ENCODE data around the gene PLAU.
"Not testable (repeated sequence)": the region's sequence is repeated elsewhere in the genome, so short reads cannot be mapped to it uniquely, and the experiment has no call there.

The PLAU gene

DNA sequence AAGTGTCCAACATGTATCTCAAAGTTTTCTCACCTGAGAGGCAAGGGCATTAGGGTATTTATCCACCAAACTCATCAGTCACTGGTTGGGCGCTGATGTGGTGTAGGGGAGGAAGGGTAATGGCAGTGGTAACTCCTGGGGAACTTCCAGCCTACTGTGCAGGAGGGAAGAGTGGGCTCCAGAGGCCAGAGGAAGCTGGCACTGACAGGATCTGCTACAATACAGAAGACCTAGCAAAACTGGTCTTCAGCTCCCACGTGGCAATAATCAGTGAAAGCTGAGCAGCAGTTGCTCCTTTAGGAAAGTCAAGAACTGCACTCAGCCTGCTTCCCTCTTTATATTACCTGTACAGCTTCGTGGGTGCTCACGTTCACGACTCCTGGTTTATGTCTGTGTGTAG, 19.4 kb upstream of the PLAU start:
- H3K4me1 ChIP-seq (ENCODE audit: control insufficient read depth, insufficient read depth, low read length), result peaks cover 24% of the 10 kb centered on the region
- H3K27me3 ChIP-seq (ENCODE audit: control insufficient read depth, insufficient read depth, low read length), result no peaks in the 10 kb centered on the region
- H3K36me3 ChIP-seq (ENCODE audit: control insufficient read depth, insufficient read depth, low read length), result no peaks in the 10 kb centered on the region
- H3K4me3 ChIP-seq (ENCODE audit: low read length), result no peak overlapping the region
- no peaks in the 10 kb centered on the region for H3K9me3 ChIP-seq (ENCODE audit: control insufficient read depth, low read length)
- H3K9ac ChIP-seq (ENCODE audit: low read length), result no peak overlapping the region

DNA sequence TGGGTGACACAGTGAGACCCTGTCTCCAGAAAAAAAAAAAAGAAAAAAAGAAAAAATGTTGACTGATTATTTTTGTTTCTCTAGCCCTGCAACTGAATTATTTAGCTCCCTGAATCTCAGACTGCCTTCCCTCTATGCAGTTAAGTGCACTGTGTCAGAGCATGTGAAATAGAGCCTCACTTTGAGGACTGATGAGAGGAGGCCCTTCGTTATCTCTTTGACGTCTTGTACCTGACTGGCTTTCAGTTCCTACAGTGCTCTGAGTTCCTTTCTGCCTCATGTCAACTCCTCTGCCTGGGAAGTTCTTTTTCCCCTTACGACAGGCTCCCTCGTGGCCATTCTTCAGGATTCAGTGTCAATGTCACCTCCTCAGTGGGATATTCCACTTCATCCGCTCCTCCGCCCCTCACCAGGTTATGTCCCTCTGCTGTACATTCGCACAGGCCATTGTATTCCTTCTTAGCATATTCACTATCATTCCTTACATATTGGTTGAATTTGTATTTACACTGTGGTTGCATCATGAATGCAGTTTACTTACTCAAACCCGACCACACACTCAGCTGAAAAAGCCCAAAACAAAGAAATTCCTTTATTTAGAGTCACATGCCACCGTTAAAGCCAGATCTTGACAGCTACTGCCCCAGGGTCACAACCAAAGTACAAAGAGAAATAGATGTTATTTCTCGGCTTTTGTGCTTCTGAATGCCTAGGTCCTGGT, 18.5 kb upstream of the PLAU start:
- Histone ChIP-seq H3K4me3 (ENCODE audit: low read length) (no peak overlapping the region), H3K27me3 (ENCODE audit: control insufficient read depth, insufficient read depth, low read length) (no peaks in the 10 kb centered on the region), H3K9ac (ENCODE audit: low read length) (no peak overlapping the region), H3K9me3 (ENCODE audit: control insufficient read depth, low read length) (no peaks in the 10 kb centered on the region), H3K36me3 (ENCODE audit: control insufficient read depth, insufficient read depth, low read length) (no peaks in the 10 kb centered on the region), H3K4me1 (ENCODE audit: control insufficient read depth, insufficient read depth, low read length) (peaks cover 15% of the 10 kb centered on the region)

DNA sequence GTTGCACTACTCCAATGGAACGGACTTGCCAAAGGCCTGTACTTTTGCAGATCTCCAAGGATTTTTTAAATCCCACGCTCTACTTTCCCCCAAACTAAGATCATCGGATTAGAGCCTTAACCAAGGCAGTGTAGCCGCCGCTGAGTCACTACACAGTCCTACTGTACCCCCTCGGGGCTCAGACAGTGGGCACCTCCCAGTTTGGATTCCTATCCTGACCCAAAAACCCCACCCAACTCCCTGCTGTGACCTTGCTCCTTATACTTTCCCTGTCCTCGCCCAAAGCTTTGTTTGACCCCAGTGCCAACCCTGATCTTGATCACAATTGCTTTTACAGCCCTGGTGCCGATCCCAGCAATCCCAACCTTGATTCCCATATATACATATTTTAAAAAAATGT, 17.5 kb upstream of the PLAU start:
- Histone ChIP-seq H3K9ac (ENCODE audit: low read length) (no peak overlapping the region), H3K27me3 (ENCODE audit: control insufficient read depth, insufficient read depth, low read length) (no peaks in the 10 kb centered on the region), H3K36me3 (ENCODE audit: control insufficient read depth, insufficient read depth, low read length) (no peaks in the 10 kb centered on the region), H3K9me3 (ENCODE audit: control insufficient read depth, low read length) (no peaks in the 10 kb centered on the region), H3K4me3 (ENCODE audit: low read length) (no peak overlapping the region), H3K4me1 (ENCODE audit: control insufficient read depth, insufficient read depth, low read length) (peaks cover 6% of the 10 kb centered on the region)

DNA sequence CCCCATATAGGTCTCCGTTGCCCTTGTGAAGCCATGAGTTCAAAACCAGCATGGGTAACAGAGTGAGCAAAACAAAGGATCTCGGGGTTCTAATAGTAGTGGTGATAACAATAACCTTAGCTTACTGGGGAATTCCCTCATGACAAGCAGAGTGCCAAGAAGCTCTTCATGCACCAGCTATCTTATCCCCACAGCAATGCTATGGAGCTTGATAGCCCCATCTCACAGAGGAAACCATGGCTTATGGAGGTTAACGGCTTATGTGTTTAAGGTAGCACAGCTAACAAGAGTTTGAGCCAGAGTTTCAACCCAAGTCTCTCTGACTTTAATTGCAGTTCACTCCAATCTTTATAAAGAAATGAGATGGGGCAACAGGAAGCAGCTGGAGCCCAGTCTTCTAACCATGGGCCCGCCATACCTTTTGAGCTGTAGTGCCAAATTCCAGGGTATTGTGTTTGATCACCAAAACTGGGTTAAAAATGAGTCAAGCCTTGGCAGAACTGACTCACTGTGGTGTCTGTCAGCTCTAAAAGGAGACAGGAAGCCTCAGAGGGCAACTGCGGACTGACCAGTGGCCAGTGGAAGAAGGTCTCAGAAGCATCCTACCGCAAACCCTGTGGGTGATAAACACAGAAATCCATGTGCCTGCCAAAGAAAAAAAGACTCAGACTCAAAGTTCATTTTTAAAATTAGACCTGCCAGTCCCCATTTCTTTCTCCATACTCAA, 16.5 kb upstream of the PLAU start:
- Histone ChIP-seq H3K9ac (ENCODE audit: low read length) (no peak overlapping the region), H3K27me3 (ENCODE audit: control insufficient read depth, insufficient read depth, low read length) (no peaks in the 10 kb centered on the region), H3K4me3 (ENCODE audit: low read length) (no peak overlapping the region), H3K4me1 (ENCODE audit: control insufficient read depth, insufficient read depth, low read length) (peaks cover 5% of the 10 kb centered on the region), H3K9me3 (ENCODE audit: control insufficient read depth, low read length) (no peaks in the 10 kb centered on the region), H3K36me3 (ENCODE audit: control insufficient read depth, insufficient read depth, low read length) (no peaks in the 10 kb centered on the region)

DNA sequence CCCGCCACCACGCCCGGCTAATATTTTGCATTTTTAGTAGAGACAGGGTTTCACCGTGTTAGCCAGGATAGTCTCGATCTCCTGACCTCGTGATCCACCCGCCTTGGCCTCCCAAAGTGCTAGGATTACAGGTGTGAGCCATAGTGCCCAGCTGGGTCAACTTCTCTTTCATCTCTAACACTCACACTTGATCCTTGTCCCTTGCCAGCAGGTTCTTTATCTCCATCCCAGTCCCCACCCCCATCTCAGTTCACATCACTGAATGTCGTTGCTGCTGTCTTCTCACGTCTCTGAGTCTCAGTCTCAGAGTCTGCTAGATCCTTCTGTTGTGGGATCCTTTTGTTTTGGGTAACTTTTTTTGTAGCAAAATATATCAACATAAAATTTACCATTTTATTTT, 15.6 kb upstream of the PLAU start:
- not testable (repeated sequence) for H3K9me3 ChIP-seq (ENCODE audit: control insufficient read depth, low read length); H3K4me1 ChIP-seq (ENCODE audit: control insufficient read depth, insufficient read depth, low read length); H3K9ac ChIP-seq (ENCODE audit: low read length); H3K36me3 ChIP-seq (ENCODE audit: control insufficient read depth, insufficient read depth, low read length); H3K4me3 ChIP-seq (ENCODE audit: low read length); H3K27me3 ChIP-seq (ENCODE audit: control insufficient read depth, insufficient read depth, low read length)

DNA sequence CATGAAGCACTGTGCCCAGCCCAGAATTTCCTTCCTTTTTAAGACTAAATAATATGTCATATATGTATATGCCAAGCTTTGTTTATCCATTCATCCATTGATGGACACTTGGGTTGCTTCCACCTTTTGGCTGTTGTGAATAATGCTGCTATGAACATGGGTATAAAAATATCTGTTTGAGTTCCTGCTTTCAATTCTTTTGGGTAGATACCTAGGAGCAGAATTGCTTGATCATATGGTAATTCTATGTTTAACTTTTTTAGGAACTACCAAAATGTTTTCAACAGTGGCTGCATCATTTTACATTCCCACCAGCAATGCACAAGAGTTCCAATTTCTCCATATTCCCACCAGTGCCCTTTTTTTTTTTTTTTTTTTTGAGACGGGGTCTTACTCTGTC, 13.2 kb upstream of the PLAU start:
- Histone ChIP-seq H3K4me3 (ENCODE audit: low read length) (no peak overlapping the region), H3K9me3 (ENCODE audit: control insufficient read depth, low read length) (no peaks in the 10 kb centered on the region), H3K36me3 (ENCODE audit: control insufficient read depth, insufficient read depth, low read length) (no peaks in the 10 kb centered on the region), H3K27me3 (ENCODE audit: control insufficient read depth, insufficient read depth, low read length) (peaks cover 2% of the 10 kb centered on the region), H3K9ac (ENCODE audit: low read length) (no peak overlapping the region), H3K4me1 (ENCODE audit: control insufficient read depth, insufficient read depth, low read length) (peaks cover 5% of the 10 kb centered on the region)

DNA sequence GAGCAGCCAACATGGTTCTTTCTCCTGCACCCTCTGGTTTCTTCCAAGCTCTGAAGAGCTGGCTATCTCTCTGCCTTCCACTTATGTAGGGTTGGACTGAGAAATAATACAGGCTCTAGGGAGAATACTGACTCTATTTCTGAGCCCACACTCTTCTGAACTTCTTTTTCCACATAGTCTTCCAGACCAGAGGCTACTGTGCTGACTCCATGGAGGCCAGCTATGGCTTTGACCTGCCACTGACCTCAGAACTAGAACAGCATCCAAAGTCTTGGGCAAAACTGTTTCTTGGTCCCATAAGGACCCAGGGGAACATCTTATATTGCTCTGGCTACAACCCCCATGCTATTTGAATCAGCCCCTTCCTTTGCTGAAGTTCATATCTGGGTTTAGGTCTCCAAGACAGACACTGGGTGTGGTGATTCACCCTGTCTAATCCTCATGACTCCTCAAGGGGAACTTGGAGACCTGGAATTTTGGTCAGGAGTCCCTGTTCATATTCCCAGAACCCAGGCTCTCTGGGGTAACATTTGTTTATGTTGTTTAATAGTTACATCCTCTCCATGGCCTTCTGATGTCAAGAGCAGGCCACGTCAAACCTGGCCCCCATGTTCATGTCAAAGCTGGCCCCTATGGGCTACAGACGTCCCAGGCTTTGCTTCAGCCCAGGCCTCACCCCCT, 12.1 kb upstream of the PLAU start:
- no peak overlapping the region for H3K4me3 ChIP-seq (ENCODE audit: low read length)
- no peaks in the 10 kb centered on the region for H3K9me3 ChIP-seq (ENCODE audit: control insufficient read depth, low read length)
- H3K9ac ChIP-seq (ENCODE audit: low read length), result no peak overlapping the region
- peaks cover 2% of the 10 kb centered on the region for H3K27me3 ChIP-seq (ENCODE audit: control insufficient read depth, insufficient read depth, low read length)
- peaks cover 5% of the 10 kb centered on the region for H3K4me1 ChIP-seq (ENCODE audit: control insufficient read depth, insufficient read depth, low read length)
- H3K36me3 ChIP-seq (ENCODE audit: control insufficient read depth, insufficient read depth, low read length), result no peaks in the 10 kb centered on the region

DNA sequence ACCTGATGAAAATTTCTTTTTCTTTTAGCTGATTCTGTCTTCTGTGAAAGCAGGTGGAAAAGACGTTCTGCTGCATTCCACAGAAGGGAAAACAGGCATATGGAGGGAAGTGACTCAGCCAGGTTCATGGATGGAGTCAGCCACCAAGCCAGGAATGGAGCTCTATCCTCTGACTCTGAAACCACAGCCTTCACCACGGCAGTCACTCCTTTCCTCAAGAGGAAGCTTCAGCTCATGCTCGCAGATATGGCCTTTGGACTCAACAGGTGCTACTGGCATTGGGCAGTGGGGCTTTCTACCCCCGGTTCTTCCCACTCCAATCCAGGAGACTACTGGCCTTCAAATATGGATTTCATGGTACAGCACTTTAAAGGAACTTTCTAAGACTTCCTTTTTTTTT, 11.5 kb upstream of the PLAU start:
- Histone ChIP-seq H3K4me3 (ENCODE audit: low read length) (no peak overlapping the region), H3K4me1 (ENCODE audit: control insufficient read depth, insufficient read depth, low read length) (peaks cover 5% of the 10 kb centered on the region), H3K9ac (ENCODE audit: low read length) (no peak overlapping the region), H3K27me3 (ENCODE audit: control insufficient read depth, insufficient read depth, low read length) (peaks cover 2% of the 10 kb centered on the region), H3K9me3 (ENCODE audit: control insufficient read depth, low read length) (no peaks in the 10 kb centered on the region), H3K36me3 (ENCODE audit: control insufficient read depth, insufficient read depth, low read length) (no peaks in the 10 kb centered on the region)

DNA sequence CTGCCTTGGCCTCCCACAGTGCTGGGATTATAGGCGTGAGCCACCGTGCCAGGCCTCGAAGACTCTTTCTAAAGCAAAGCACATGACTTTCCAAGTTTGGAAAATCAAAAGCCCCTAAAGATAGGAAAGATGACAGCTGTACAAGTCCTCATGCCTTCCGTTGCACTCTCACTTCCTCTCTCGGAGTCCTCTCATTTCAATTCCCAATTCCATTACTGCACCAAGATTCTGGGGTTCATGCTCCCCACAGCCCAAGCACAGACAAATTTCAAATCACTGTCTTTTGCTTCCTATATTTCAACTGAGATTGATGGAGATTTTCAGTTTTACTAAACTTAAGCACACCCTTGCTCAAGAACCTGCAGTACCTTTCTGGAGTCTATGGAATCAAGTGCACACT, 10.9 kb upstream of the PLAU start:
- Histone ChIP-seq H3K36me3 (ENCODE audit: control insufficient read depth, insufficient read depth, low read length) (no peaks in the 10 kb centered on the region), H3K4me3 (ENCODE audit: low read length) (no peak overlapping the region), H3K9me3 (ENCODE audit: control insufficient read depth, low read length) (no peaks in the 10 kb centered on the region), H3K9ac (ENCODE audit: low read length) (no peak overlapping the region), H3K4me1 (ENCODE audit: control insufficient read depth, insufficient read depth, low read length) (peaks cover 5% of the 10 kb centered on the region), H3K27me3 (ENCODE audit: control insufficient read depth, insufficient read depth, low read length) (peaks cover 2% of the 10 kb centered on the region)

DNA sequence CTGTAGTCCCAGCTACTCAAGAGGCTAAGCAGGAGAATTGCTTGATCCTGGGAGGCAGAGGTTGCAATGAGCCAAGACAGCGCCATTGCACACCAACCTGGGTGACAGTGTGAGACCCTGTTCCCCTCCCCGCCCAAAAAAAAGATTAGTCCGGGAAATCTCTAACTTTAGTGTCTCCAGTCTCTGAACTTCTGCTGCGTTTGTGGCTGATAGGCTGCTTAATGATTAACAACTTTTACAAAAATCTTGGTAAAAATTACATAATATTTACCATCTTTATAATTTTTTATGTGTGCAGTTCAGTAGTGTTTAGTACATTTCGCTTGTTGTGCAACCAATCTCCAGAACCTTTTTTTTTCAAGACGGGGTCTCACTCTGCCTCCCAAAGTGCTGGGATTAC, 9.7 kb upstream of the PLAU start:
- peaks cover 5% of the 10 kb centered on the region for H3K4me1 ChIP-seq (ENCODE audit: control insufficient read depth, insufficient read depth, low read length)
- no peaks in the 10 kb centered on the region for H3K36me3 ChIP-seq (ENCODE audit: control insufficient read depth, insufficient read depth, low read length)
- H3K9me3 ChIP-seq (ENCODE audit: control insufficient read depth, low read length), result no peaks in the 10 kb centered on the region
- no peak overlapping the region for H3K9ac ChIP-seq (ENCODE audit: low read length)
- H3K4me3 ChIP-seq (ENCODE audit: low read length), result no peak overlapping the region
- H3K27me3 ChIP-seq (ENCODE audit: control insufficient read depth, insufficient read depth, low read length), result peaks cover 2% of the 10 kb centered on the region

DNA sequence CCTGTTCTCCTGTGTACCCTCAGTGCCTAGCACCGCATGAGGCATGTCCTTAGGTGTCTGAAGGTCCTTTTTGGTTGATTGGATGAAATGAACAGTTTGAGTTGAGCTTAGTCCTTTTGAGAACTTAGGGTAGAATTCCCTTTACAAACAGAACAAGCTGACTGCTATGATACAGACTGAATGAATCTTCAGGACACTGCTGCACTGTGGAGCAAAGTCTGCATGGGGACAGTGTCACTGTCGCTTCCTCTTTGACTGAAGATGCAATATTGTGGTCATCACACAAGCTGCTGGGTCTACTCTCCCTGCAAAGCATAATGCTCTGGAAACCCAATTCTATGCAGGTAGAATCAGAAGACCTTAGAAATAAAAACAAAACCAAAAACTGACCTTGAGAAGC, 8.6 kb upstream of the PLAU start:
- Histone ChIP-seq H3K36me3 (ENCODE audit: control insufficient read depth, insufficient read depth, low read length) (no peaks in the 10 kb centered on the region), H3K9ac (ENCODE audit: low read length) (no peak overlapping the region), H3K4me1 (ENCODE audit: control insufficient read depth, insufficient read depth, low read length) (peaks cover 5% of the 10 kb centered on the region), H3K9me3 (ENCODE audit: control insufficient read depth, low read length) (no peaks in the 10 kb centered on the region), H3K27me3 (ENCODE audit: control insufficient read depth, insufficient read depth, low read length) (peaks cover 2% of the 10 kb centered on the region), H3K4me3 (ENCODE audit: low read length) (no peak overlapping the region)

DNA sequence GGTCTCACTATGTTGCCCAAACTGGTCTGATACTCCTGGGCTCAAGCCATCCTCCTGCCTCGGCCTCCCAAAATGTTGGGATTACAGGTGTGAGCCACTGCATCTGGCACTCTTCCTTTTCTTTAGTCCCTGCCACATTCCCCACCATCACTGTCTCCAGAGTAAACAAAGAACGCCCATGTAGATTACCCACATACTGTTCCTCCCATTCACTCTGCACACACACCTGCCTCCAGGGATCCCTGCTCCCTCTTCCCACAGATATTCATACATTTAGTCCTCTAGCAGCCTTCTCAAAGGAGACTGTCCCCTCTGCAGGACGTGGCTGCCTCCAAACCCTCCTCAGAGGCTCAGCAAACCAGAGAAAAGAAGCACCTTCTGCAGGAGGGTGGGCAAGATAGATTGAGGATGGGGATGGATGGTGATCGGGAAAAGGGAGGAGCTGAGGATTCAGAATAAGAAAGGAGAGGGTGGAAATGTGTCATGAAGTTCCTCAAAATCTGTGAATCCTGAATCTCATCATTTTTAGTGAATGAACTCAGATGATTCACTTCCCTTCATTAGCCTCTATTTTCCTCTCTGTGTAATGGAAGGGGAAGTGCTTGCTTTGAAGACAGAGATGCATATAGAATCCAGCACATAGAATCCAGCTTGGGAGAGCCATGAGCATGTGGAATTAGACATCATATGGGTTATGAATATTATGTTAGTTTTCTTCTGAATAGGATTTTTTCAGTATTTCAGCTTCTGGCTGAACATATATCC, 5.5 kb upstream of the PLAU start:
- Histone ChIP-seq H3K27me3 (ENCODE audit: control insufficient read depth, insufficient read depth, low read length) (peaks cover 14% of the 10 kb centered on the region), H3K4me3 (ENCODE audit: low read length) (no peak overlapping the region), H3K4me1 (ENCODE audit: control insufficient read depth, insufficient read depth, low read length) (peaks cover 13% of the 10 kb centered on the region), H3K9ac (ENCODE audit: low read length) (no peak overlapping the region), H3K36me3 (ENCODE audit: control insufficient read depth, insufficient read depth, low read length) (no peaks in the 10 kb centered on the region), H3K9me3 (ENCODE audit: control insufficient read depth, low read length) (no peaks in the 10 kb centered on the region)

Data from mucosa of stomach (tissue), 1 donor.